HUES6 (cell line): ENCODE results near the gene ACYP1.

Source experiments
- H3K27ac ChIP-seq: 2 replicates; pipeline ENCODE4 v1.7.0; 2013; ENCODE audit warnings: low read depth, mild to moderate bottlenecking, low read length, inconsistent platforms
- H3K27me3 ChIP-seq: 2 replicates; pipeline ENCODE4 v1.6.1; 2013; ENCODE audit warnings: low read length; ENCODE audit not compliant: control insufficient read depth, insufficient read depth
- H3K36me3 ChIP-seq: 2 replicates; pipeline ENCODE4 v1.6.1; 2013; ENCODE audit warnings: low read length; ENCODE audit not compliant: control insufficient read depth, insufficient read depth
- H3K4me1 ChIP-seq: 2 replicates; pipeline ENCODE4 v1.6.1; 2013; ENCODE audit warnings: low read length; ENCODE audit not compliant: control insufficient read depth, insufficient read depth
- H3K4me3 ChIP-seq: 2 replicates; pipeline ENCODE4 v1.5.1; 2013; ENCODE audit warnings: low read depth, low read length
- H3K9ac ChIP-seq: one replicate; pipeline ENCODE4 v1.6.1; 2013; ENCODE audit warnings: mild to moderate bottlenecking, low read length
- H3K9me3 ChIP-seq: 2 replicates; pipeline ENCODE4 v1.6.1; 2013; ENCODE audit warnings: low read depth, low read length; ENCODE audit not compliant: control insufficient read depth, insufficient read depth

The ACYP1 gene

DNA sequence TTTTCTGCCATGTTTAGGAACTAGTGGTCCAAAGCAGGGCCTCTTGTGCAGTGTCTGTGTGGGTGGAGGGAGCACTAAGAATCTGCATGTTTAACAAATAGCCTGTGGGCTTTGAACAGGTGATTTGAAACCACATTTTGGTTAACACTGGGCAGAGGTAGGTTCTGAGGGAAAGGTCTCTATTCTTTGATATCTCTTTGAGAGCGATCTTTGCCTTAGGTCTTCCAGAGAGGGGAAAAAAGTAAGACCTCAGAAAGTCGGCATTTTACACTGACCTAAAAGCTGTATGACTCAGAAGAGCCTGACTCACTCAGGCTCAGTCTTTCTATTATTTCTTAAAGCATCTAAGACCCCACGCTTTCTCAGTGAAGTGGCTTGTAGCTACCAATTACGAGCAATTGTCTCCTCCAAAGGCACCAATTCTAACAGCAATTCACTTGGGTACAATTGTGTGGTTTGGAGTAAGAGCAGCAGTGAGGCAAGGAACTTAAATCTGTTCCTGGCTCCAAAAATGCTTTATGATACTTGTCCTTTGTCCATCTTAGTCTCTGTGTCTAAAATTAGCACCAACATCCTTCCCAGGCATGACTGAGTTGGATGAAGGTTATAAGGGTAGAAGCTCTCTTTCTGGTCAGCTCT lies 52.3 kb downstream of the ACYP1 start:
- Histone ChIP-seq H3K36me3 (peaks cover 79% of the 10 kb centered on the region), H3K4me3 (no peak overlapping the region), H3K9ac (no peak overlapping the region), H3K27ac (no peak overlapping the region), H3K27me3 (no peaks in the 10 kb centered on the region), H3K4me1 (no peaks in the 10 kb centered on the region), H3K9me3 (no peaks in the 10 kb centered on the region)

DNA sequence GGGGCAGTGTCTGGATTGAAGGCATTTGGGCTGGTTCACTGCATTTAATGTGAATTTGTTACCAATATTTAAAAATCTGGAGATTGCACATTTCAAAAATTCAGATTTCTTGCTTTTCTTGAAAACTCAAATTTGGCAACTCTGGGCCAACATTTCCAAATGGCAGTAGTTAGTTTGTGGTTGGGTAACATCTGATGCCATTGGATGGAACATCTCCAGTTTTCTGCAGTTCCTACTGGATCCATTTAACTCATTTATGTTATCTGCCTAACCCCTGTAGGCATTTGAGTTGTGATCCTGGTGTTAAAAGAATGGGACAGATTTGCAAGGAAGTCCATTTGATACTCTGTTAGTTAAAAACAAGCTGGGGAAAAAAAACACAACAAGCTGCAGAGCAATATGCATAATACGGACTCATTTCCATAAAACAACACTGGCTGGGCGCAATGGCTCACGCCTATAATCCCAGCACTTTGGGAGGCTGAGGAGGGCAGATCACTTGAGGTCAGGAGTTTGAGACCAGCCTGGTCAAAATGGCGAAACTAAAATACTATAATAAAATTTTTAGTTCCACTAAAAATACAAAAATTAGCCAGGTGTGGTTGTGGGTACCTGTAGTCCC lies 53.2 kb downstream of the ACYP1 start:
- H3K27me3 ChIP-seq, result no peaks in the 10 kb centered on the region
- H3K36me3 ChIP-seq, result peaks cover 79% of the 10 kb centered on the region
- H3K4me3 ChIP-seq, result no peak overlapping the region
- no peaks in the 10 kb centered on the region for H3K9me3 ChIP-seq
- H3K4me1 ChIP-seq, result no peaks in the 10 kb centered on the region
- no peak overlapping the region for H3K27ac ChIP-seq
- H3K9ac ChIP-seq, result no peak overlapping the region

DNA sequence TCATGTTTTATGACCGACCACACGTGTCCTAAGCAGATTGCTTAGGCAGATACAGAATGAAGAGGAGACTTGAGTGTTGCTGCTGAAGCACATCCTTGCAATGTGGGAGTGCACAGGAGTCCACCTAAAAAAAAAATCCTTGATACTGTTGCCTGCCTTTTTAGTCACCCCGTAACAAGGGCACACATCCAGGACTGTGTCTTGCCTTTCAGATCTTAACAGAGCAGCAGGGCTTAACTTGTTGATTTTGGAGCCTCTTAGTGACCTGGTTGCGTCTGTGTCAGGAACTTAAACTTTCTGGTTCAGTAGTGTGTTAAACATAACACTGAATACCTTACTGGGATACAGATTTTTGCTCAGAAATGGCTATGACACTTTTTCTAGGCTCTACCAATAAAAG lies 54.6 kb downstream of the ACYP1 start:
- Histone ChIP-seq H3K4me3 (no peak overlapping the region), H3K36me3 (peaks cover 72% of the 10 kb centered on the region), H3K27ac (no peak overlapping the region)

DNA sequence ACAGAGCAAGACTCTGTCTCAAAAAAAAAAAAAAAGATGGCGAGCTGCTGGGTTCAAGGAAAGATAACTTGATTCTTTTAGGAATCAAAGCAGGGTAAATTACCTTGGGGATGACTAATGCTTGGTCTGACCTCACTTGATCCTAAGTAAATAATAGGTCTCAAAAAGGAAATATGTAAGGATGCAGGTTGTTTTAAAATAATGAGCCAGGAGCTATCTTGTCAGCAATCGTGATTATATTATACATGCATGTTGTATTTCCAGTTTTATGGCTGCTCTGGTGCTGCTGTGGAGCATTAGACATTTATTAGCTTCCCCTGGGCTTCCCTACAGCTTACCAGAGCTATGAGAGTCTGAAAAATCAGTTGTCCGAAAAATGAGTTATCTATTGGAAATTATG lies 58.5 kb downstream of the ACYP1 start:
- Histone ChIP-seq H3K36me3 (peaks cover 52% of the 10 kb centered on the region), H3K4me3 (no peak overlapping the region), H3K27me3 (no peaks in the 10 kb centered on the region), H3K27ac (no peak overlapping the region), H3K9me3 (no peaks in the 10 kb centered on the region), H3K9ac (no peak overlapping the region), H3K4me1 (peaks cover 11% of the 10 kb centered on the region; the same call in 1 of the 2 replicates)

More for the DNA sequence above, 54.6 kb downstream of the ACYP1 start:
- Histone ChIP-seq H3K9me3 (no peaks in the 10 kb centered on the region), H3K9ac (no peak overlapping the region), H3K4me1 (peaks cover 1% of the 10 kb centered on the region; the same call in 1 of the 2 replicates), H3K27me3 (no peaks in the 10 kb centered on the region)

DNA sequence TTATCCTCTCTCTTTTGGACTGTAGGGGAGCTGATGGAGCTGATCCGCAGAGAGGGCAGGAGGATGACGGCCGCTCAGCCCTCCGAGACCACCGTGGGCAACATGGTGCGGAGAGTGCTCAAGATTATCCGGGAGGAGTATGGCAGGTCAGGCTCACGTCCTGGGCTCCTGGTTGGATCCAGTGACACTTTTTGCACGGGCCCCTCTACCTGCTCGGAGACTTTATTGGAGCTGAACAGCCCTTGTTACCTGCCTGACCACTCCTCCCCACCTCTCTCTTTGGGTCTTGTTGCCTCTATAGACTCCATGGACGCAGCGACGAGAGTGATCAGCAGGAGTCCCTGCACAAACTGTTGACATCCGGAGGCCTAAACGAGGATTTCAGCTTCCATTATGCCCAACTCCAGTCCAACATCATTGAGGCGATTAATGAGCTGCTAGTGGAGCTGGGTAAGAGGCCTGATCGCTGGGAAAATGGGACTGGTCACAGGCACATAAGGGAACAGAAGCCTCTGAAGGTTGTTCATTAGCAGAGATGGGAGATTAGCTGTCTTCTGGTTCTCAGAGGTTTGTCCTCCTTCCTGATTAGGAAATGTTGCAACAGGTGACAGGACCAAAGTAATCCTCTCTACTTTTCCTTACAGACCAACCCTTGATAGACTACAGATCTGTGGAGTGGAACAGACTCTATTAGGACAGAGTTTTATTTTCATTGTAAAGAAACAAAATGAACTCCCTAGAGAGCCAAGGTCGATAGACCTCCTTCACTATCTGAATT lies 60.4 kb downstream of the ACYP1 start:
- Histone ChIP-seq H3K27ac (peak overlapping the region; percentile 42; the same call in 1 of the 2 replicates), H3K9me3 (no peaks in the 10 kb centered on the region)

More for the DNA sequence above, 60.4 kb downstream of the ACYP1 start:
- Histone ChIP-seq H3K9ac (peak overlapping the region; percentile 88), H3K27me3 (no peaks in the 10 kb centered on the region), H3K36me3 (peaks cover 36% of the 10 kb centered on the region), H3K4me3 (peak overlapping the region; percentile 95), H3K4me1 (peaks cover 11% of the 10 kb centered on the region; the same call in 1 of the 2 replicates)
